Mesenchymal stem cell (in vitro differentiated cells and primary cell): Measurements from ENCODE around the gene MYLK.

Experiments used
- DNase-seq: peaks from one replicate; pipeline ENCODE4 v3.0.0-alpha.2; 2013
- H2AFZ ChIP-seq: one replicate; pipeline ENCODE4 v1.6.1; 2013; ENCODE audit warnings: low read depth, mild to moderate bottlenecking, control low read depth, inconsistent platforms, low read length, moderate library complexity
- H2AK5ac ChIP-seq: 2 replicates; pipeline ENCODE4 v1.6.1; 2013; ENCODE audit warnings: low read length, moderate library complexity, mild to moderate bottlenecking, inconsistent platforms; ENCODE audit not compliant: severe bottlenecking
- H2BK120ac ChIP-seq: one replicate; pipeline ENCODE4 v1.6.1; 2013; ENCODE audit warnings: low read depth, mild to moderate bottlenecking, inconsistent platforms, low read length, moderate library complexity
- H2BK12ac ChIP-seq, 2 experiments: one replicate each; pipeline ENCODE4 v1.6.1; 2013; ENCODE audit warnings: inconsistent platforms in 2 of 2, low read length in 2 of 2, mild to moderate bottlenecking in 2 of 2, moderate library complexity in 2 of 2, control low read depth in 1 of 2
- H2BK15ac ChIP-seq: one replicate; pipeline ENCODE4 v1.6.1; 2013; ENCODE audit warnings: mild to moderate bottlenecking, low read depth, inconsistent platforms; ENCODE audit not compliant: poor library complexity, severe bottlenecking
- H2BK5ac ChIP-seq: 2 replicates; pipeline ENCODE4 v1.6.1; 2013; ENCODE audit warnings: low read depth, mild to moderate bottlenecking, low read length, control low read depth, inconsistent platforms; ENCODE audit not compliant: poor library complexity, severe bottlenecking
- H3K14ac ChIP-seq, 2 experiments: one replicate each; pipeline ENCODE4 v1.6.1; 2013; ENCODE audit warnings: inconsistent platforms in 2 of 2, low read length in 2 of 2, control low read depth in 1 of 2, mild to moderate bottlenecking in 1 of 2, moderate library complexity in 1 of 2
- H3K18ac ChIP-seq, 2 experiments: one replicate each; pipeline ENCODE4 v1.6.1; 2013; ENCODE audit warnings: inconsistent platforms in 2 of 2, low read length in 2 of 2, control low read depth in 1 of 2, low read depth in 1 of 2, mild to moderate bottlenecking in 1 of 2
- H3K23ac ChIP-seq, 2 experiments: one replicate each; pipeline ENCODE4 v1.6.1; 2013; ENCODE audit warnings: inconsistent platforms in 2 of 2, low read length in 2 of 2, mild to moderate bottlenecking in 2 of 2, moderate library complexity in 2 of 2, control low read depth in 1 of 2
- H3K27ac ChIP-seq: 2 replicates; pipeline ENCODE4 v1.5.1; 2013; ENCODE audit warnings: mild to moderate bottlenecking, moderate library complexity, low read length, control low read depth, inconsistent platforms; ENCODE audit not compliant: poor library complexity, severe bottlenecking
- H3K27me3 ChIP-seq, 2 experiments: 2 replicates each; pipeline versions ENCODE4 v1.6.1 to v1.7.0; 2013; ENCODE audit warnings: low read length in 2 of 2, mild to moderate bottlenecking in 2 of 2, moderate library complexity in 2 of 2, control low read depth in 1 of 2, inconsistent platforms in 1 of 2; ENCODE audit not compliant: control insufficient read depth in 1 of 2, insufficient read depth in 1 of 2
- H3K36me3 ChIP-seq, 2 experiments: 2 replicates each; pipeline versions ENCODE4 v1.6.1 to v1.7.0; 2013; ENCODE audit warnings: low read length in 2 of 2, control low read depth in 1 of 2, inconsistent platforms in 1 of 2, low read depth in 1 of 2, mild to moderate bottlenecking in 1 of 2; ENCODE audit not compliant: insufficient read depth in 2 of 2, control insufficient read depth in 1 of 2
- H3K4ac ChIP-seq, 2 experiments: one replicate each; pipeline ENCODE4 v1.6.1; 2013; ENCODE audit warnings: inconsistent platforms in 2 of 2, low read length in 2 of 2, mild to moderate bottlenecking in 2 of 2, moderate library complexity in 2 of 2, control low read depth in 1 of 2, low read depth in 1 of 2
- H3K4me1 ChIP-seq: 2 replicates; pipeline ENCODE4 v1.6.1; 2013; ENCODE audit warnings: low read depth, low read length, control low read depth; ENCODE audit not compliant: control insufficient read depth, insufficient read depth
- H3K4me2 ChIP-seq: 2 replicates; pipeline ENCODE4 v1.6.1; 2013; ENCODE audit warnings: low read length, mild to moderate bottlenecking, inconsistent platforms; ENCODE audit not compliant: poor library complexity, severe bottlenecking
- H3K4me3 ChIP-seq, 2 experiments: 2 replicates each; pipeline versions ENCODE4 v1.5.1 to v1.7.0; 2013; ENCODE audit warnings: low read length in 2 of 2, mild to moderate bottlenecking in 2 of 2, control low read depth in 1 of 2, low read depth in 1 of 2; ENCODE audit not compliant: insufficient read depth in 1 of 2
- H3K79me1 ChIP-seq: replicated peaks from 2 replicates; pipeline ENCODE4 v1.6.1; 2013; ENCODE audit warnings: mild to moderate bottlenecking, control low read depth, low read length, inconsistent platforms; ENCODE audit not compliant: poor library complexity, severe bottlenecking
- H3K9ac ChIP-seq: 2 replicates; pipeline ENCODE4 v1.7.0; 2013; ENCODE audit warnings: mild to moderate bottlenecking, low read length, moderate library complexity
- H3K9me3 ChIP-seq: 2 replicates; pipeline ENCODE4 v1.7.0; 2013; ENCODE audit warnings: mild to moderate bottlenecking, low read length; ENCODE audit not compliant: control insufficient read depth
- H4K8ac ChIP-seq: one replicate; pipeline ENCODE4 v1.6.1; 2013; ENCODE audit warnings: inconsistent platforms, mild to moderate bottlenecking, low read length, moderate library complexity
- H4K91ac ChIP-seq: one replicate; pipeline ENCODE4 v1.6.1; 2013; ENCODE audit warnings: mild to moderate bottlenecking, low read length, inconsistent platforms
- WGBS: methylation state at CpG from one replicate; pipeline ENCODE4 v1.1.7; 2013; ENCODE audit warnings: mixed read lengths; 5-methylcytosine and 5-hydroxymethylcytosine counted together

Gene MYLK

DNA sequence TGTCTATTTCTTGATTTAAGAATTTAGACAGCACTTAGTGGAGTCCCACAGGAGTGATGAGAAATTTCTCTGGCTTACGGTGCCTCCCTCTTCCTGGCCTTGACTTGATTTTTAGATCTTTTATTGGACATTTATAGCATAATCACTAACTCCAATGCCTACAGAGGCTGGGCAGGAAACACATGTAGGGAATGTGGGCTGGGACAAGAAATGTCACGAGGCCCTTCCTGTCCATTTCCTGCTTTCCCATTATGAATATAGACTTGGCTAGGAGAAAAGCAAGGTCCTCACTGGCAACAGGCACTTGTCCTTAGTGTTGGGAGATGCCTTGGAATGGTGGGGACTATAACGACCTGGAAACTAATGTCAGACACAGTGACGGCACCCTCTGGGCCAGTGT is 100.3 kb downstream of the MYLK start:
- peak overlapping the region; percentile 66 for H4K91ac ChIP-seq
- H2BK5ac ChIP-seq: no peak overlapping the region
- H3K79me1 ChIP-seq: peaks cover 26% of the 10 kb centered on the region
- H3K4ac ChIP-seq: peak overlapping the region; percentile 9 to 76
- H2BK15ac ChIP-seq: no peak overlapping the region
- peak overlapping the region; percentile 85 to 91 for H2BK12ac ChIP-seq
- H3K36me3 ChIP-seq: peaks cover 22 to 31% of the 10 kb centered on the region in 2 experiments
- DNase-seq: no peak
- peaks cover 10% of the 10 kb centered on the region for H3K4me1 ChIP-seq
- no peak overlapping the region for H3K9ac ChIP-seq
- H3K4me2 ChIP-seq: no peak overlapping the region
- H3K14ac ChIP-seq: no peak overlapping the region
- no peak overlapping the region for H4K8ac ChIP-seq
- peak overlapping the region; percentile 42 to 93 for H3K18ac ChIP-seq
- H2AFZ ChIP-seq: no peak overlapping the region
- H2AK5ac ChIP-seq: no peak overlapping the region
- no peak overlapping the region for H3K27ac ChIP-seq
- H3K27me3 ChIP-seq: no peaks in the 10 kb centered on the region
- no peak overlapping the region for H3K23ac ChIP-seq
- H2BK120ac ChIP-seq: peak overlapping the region; percentile 85
- no peaks in the 10 kb centered on the region for H3K9me3 ChIP-seq
- WGBS: 76% methylated on average over 3 of the region's 4 CpGs
- no peak overlapping the region for H3K4me3 ChIP-seq

DNA sequence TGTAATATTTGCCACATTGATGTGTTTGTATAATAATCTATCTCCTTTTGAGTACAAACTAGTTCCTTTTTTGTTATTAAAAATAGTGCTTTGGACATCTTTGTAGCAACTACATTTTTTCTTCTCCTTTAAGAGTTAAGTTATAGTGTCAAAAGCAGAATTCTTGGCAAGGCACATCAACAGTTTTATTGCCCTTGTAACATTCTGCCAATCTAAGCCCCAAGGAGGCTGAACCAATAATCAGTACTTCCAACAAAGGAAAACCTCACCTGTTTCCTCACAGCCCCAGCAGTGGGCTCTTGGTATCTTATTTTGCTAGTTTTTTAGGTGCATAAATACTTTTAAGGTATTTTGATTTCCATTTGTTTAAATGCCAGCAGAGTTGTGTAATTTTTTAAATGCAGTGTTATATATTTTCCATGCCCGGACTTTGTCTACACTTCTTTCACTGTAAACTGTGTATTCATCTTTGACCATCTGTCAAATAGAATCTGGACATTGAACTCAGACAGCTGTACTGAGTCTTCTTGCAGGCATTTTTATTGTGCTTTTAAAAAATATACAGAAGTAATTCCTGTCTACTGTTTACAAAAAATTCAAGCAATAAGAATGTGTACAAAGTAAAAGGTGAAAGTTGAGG is 101.0 kb downstream of the MYLK start:
- no peak overlapping the region for H3K27ac ChIP-seq
- H3K18ac ChIP-seq: no peak overlapping the region
- H3K9ac ChIP-seq: no peak overlapping the region
- peaks cover 10% of the 10 kb centered on the region for H3K4me1 ChIP-seq
- no peak overlapping the region for H3K23ac ChIP-seq
- no peaks in the 10 kb centered on the region for H3K9me3 ChIP-seq
- 0% methylated on average over 1 of the region's 1 CpG for WGBS
- H3K4me2 ChIP-seq: no peak overlapping the region
- H2AFZ ChIP-seq: no peak overlapping the region
- no peak overlapping the region for H3K14ac ChIP-seq
- H2BK5ac ChIP-seq: no peak overlapping the region
- peaks cover 27% of the 10 kb centered on the region for H3K79me1 ChIP-seq
- no peak overlapping the region for H3K4ac ChIP-seq
- no peaks in the 10 kb centered on the region for H3K27me3 ChIP-seq
- H2BK120ac ChIP-seq: no peak overlapping the region
- H2BK12ac ChIP-seq: no peak overlapping the region
- H4K8ac ChIP-seq: no peak overlapping the region
- H4K91ac ChIP-seq: no peak overlapping the region
- no peak overlapping the region for H2AK5ac ChIP-seq
- H3K36me3 ChIP-seq: peaks cover 22 to 33% of the 10 kb centered on the region in 2 experiments
- no peak overlapping the region for H3K4me3 ChIP-seq
- H2BK15ac ChIP-seq: no peak overlapping the region
- peak; percentile 43 for DNase-seq

DNA sequence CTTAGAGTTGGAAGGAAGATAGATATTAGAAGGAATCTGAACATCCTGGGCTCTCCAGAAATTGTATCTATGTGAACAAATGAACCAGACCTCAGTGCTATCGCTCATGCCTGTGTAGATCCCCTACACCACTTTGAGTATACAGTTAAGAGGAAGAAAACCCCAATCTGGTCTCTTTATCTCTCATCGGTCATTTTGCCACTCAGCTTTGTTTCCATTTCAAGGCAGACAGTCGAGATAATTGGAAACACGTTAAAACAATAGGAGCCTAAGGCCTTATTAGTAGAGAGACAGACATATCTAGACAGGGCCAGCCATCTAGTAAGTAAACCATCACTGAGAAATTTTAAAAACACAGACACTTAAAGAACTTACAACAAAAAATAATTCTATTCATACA is 101.6 kb downstream of the MYLK start:
- Histone ChIP-seq H3K4me2 (no peak overlapping the region), H2BK12ac (no peak overlapping the region), H3K18ac (no peak overlapping the region), H3K36me3 (peaks cover 17 to 31% of the 10 kb centered on the region in 2 experiments), H3K14ac (no peak overlapping the region), H2BK15ac (no peak overlapping the region), H4K8ac (no peak overlapping the region), H4K91ac (no peak overlapping the region), H3K27me3 (no peaks in the 10 kb centered on the region), H3K4me1 (peaks cover 11% of the 10 kb centered on the region), H3K27ac (peak overlapping the region; percentile 5), H2AFZ (no peak overlapping the region), H3K4ac (no peak overlapping the region), H3K9ac (no peak overlapping the region), H2AK5ac (no peak overlapping the region), H3K9me3 (no peaks in the 10 kb centered on the region), H2BK5ac (no peak overlapping the region), H3K23ac (no peak overlapping the region), H2BK120ac (no peak overlapping the region), H3K79me1 (peaks cover 26% of the 10 kb centered on the region), H3K4me3 (no peak overlapping the region)
- 51% methylated on average over 4 of the region's 4 CpGs for WGBS
- DNase-seq: no peak

DNA sequence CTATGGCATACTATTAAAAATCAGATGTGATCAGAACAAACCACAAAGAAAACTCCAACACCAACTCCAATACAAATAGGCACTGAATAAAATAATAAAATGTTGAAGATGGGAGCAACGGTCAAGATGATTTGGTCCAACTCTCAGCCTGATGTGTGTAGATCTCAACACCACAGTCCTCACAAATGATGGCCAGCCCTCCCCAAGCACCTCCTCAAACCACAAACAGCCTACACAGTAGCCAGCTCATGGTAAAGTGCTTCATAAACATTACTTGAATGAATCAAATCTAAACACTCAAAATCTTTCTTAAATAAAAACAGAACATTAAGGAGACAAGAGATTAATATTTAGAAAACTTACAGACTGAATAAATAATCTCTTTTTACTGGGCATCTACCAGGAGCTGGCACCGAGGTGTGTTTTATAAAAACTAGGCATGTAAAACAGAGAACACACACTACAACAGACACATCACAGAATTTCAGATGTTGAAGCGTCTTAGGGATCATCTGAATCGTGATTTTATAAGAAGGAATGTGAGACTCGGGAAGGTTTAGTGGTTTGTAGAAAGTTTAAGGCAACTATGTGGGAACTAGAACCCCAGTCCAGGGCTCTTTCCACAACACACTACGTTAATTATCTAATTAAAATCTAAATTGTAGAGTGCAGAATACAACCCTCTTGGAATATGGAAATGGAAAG is 102.4 kb downstream of the MYLK start:
- whole genome bisulfite sequencing: 15% methylated on average over 1 of the region's 6 CpGs

More for the DNA sequence above, 102.4 kb downstream of the MYLK start:
- peak; percentile 81 for DNase-seq
- Histone ChIP-seq H2BK12ac (no peak overlapping the region), H2AK5ac (no peak overlapping the region), H2BK15ac (no peak overlapping the region), H3K4ac (no peak overlapping the region), H2AFZ (no peak overlapping the region), H3K27me3 (no peaks in the 10 kb centered on the region), H3K9ac (no peak overlapping the region), H3K23ac (no peak overlapping the region), H3K4me1 (peaks cover 13% of the 10 kb centered on the region), H3K36me3 (peaks cover 9 to 29% of the 10 kb centered on the region in 2 experiments), H3K9me3 (no peaks in the 10 kb centered on the region), H4K91ac (no peak overlapping the region), H3K4me2 (no peak overlapping the region), H3K79me1 (peaks cover 26% of the 10 kb centered on the region), H2BK120ac (no peak overlapping the region), H3K18ac (no peak overlapping the region), H3K4me3 (no peak overlapping the region), H3K27ac (peak overlapping the region; percentile 61), H4K8ac (no peak overlapping the region), H3K14ac (no peak overlapping the region), H2BK5ac (no peak overlapping the region)
